Fibroblast of peridontal ligament (primary cell): ENCODE measurements around the gene MOCOS.

Experiments
- DNase-seq: peaks from one replicate; pipeline ENCODE4 v3.0.0-alpha.2; 2010; ENCODE audit errors: extremely low read depth

Gene MOCOS

GRCh38 chr18:36269157-36269556 is 81.9 kb downstream of the MOCOS start:
- DNase-seq, result no peak

GRCh38 chr18:36271153-36271552 is 83.9 kb downstream of the MOCOS start:
- DNase-seq, result no peak

GRCh38 chr18:36273347-36273746 is 86.0 kb downstream of the MOCOS start:
- no peak for DNase-seq

GRCh38 chr18:36274083-36274715 is 86.9 kb downstream of the MOCOS start:
- DNase-seq, result no peak

GRCh38 chr18:36275561-36275960 is 88.3 kb downstream of the MOCOS start:
- DNase-seq, result no peak

GRCh38 chr18:36279001-36279400 is 91.7 kb downstream of the MOCOS start:
- DNase-seq, result no peak

- no peak for DNase-seq
Observed at GRCh38 chr18:36281936-36282335, 94.6 kb downstream of the MOCOS start.

- DNase-seq, result no peak
Observed at GRCh38 chr18:36283448-36283847, 96.2 kb downstream of the MOCOS start.

- DNase-seq, result no peak
Observed at GRCh38 chr18:36284268-36284667, 97.0 kb downstream of the MOCOS start.

- DNase-seq, result peak; percentile 88
Observed at GRCh38 chr18:36284671-36285295, 97.5 kb downstream of the MOCOS start.

GRCh38 chr18:36287653-36288052 is 100.4 kb downstream of the MOCOS start:
- DNase-seq, result no peak

GRCh38 chr18:36288689-36289088 is 101.4 kb downstream of the MOCOS start:
- DNase-seq, result no peak

GRCh38 chr18:36294031-36294430 is 106.7 kb downstream of the MOCOS start:
- no peak for DNase-seq

- DNase-seq, result no peak
Observed at GRCh38 chr18:36295214-36295613, 107.9 kb downstream of the MOCOS start.

GRCh38 chr18:36295880-36296301 is 108.6 kb downstream of the MOCOS start:
- DNase-seq, result no peak

- peak; percentile 83 for DNase-seq
Observed at GRCh38 chr18:36296650-36297416, 109.5 kb downstream of the MOCOS start.

GRCh38 chr18:36297417-36298125 is 110.3 kb downstream of the MOCOS start, which contains the start of gene FHOD3:
FHOD3 (plus strand) TSS chr18:36297713; CDS start chr18:36297836, 123 bp downstream.
- peak; percentile 53 for DNase-seq

GRCh38 chr18:36298126-36298741 is 110.9 kb downstream of the MOCOS start:
- DNase-seq, result no peak

- DNase-seq, result no peak
Observed at GRCh38 chr18:36299015-36299414, 111.7 kb downstream of the MOCOS start.

- no peak for DNase-seq
Observed at GRCh38 chr18:36300211-36300610, 112.9 kb downstream of the MOCOS start.

- DNase-seq, result no peak
Observed at GRCh38 chr18:36301884-36302283, 114.6 kb downstream of the MOCOS start.

- DNase-seq, result no peak
Observed at GRCh38 chr18:36302676-36303075, 115.4 kb downstream of the MOCOS start.
